ENCODE data around the gene NAPB.

- no peak for TF ChIP-seq CTCF (IDR thresholded peaks at IDR 0.05; ENCODE audit: poor library complexity, severe bottlenecking)
- no peak for TF ChIP-seq EP300 (conservative IDR thresholded peaks at IDR 0.05; ENCODE audit: poor library complexity, severe bottlenecking)
- TF ChIP-seq RAD21 (conservative IDR thresholded peaks at IDR 0.05): no peak
These were observed 84.8 kb downstream of the NAPB start for GRCh38 chr20:23336476-23336875.

All from neural cell (in vitro differentiated cells).